ENCODE results near the gene TMEM9.

TMEM9 gene

DNA sequence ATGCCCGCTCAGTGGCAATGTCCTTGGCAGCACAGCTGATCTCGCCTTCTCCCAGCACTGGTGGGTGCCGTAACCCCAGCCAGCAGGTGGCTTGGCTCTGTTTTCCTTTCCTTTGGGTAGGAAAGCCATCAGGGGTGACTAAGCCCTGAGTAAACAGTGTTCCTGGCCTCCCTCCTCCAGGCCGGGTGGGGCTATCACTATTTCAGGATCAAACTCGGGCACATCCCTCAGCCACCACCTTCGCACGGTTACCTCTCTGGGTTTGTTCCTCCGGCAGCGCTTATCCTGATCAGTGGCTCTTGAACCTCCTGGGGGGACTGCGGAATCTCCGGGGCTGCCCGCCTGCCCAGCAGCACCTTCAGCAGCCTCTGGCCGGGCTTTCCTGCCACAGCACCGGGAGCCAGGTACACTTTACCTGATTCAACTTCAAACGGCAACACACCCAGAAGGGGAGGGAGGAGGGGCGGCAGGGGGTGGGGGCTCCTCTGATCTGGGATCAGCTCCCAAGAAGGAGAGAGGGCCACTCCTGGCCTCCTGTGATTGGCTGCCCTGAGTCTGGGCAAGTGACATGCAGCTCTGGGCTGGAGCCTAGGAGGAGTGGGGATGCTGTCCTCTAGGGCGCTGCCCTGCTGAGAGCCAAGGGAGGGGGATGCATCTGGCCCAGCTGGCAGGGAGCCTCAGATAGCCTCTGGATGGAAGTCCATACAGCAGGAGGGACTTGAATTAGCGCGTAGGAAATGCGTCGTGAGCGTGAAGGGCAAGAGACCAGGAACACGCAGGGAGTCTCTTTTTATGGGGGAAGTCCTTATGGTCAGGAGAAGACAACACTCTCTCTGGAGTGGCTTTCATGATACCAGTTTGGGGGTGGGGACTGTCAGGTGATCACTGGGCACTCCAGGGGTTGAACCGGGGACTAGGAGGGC, 27.2 kb downstream of the TMEM9 start, which contains the start of gene ASCL5:
Gene ASCL5 (minus strand): TSS at position 353 of the 923 bp plus-strand sequence. CDS start 11,812 bp downstream, outside the sequence.
- no peak for DNase-seq (ENCODE audit: low spot score)
- TF ChIP-seq, protein P1, sequence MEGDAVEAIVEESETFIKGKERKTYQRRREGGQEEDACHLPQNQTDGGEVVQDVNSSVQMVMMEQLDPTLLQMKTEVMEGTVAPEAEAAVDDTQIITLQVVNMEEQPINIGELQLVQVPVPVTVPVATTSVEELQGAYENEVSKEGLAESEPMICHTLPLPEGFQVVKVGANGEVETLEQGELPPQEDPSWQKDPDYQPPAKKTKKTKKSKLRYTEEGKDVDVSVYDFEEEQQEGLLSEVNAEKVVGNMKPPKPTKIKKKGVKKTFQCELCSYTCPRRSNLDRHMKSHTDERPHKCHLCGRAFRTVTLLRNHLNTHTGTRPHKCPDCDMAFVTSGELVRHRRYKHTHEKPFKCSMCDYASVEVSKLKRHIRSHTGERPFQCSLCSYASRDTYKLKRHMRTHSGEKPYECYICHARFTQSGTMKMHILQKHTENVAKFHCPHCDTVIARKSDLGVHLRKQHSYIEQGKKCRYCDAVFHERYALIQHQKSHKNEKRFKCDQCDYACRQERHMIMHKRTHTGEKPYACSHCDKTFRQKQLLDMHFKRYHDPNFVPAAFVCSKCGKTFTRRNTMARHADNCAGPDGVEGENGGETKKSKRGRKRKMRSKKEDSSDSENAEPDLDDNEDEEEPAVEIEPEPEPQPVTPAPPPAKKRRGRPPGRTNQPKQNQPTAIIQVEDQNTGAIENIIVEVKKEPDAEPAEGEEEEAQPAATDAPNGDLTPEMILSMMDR (IDR thresholded peaks at IDR 0.05; ENCODE audit: borderline replicate concordance, control extremely low read depth, extremely low read depth, insufficient read depth, missing control alignments) = no peak
- in situ Hi-C loops (cut with MboI; ENCODE audit: low sequenced_read_pairs, unreplicated experiment) = no loop called here

DNA sequence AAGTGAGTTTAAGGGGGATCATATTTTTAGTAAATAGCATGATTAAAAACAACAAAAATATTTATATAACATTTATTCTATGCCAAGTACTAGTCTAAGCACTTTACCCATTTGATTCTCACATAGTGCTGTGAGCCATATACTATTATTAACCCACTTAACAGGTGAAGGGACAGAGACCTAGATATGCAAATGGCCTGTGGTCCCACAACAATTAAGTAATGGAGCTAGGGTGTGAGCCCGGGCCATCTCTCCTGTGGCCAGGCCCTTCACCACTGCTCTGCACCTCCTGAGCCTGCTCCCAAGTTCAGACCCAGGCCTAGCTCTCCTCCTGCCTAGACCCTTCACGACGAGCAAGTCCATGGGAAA, 27.8 kb downstream of the TMEM9 start:
- TF ChIP-seq, protein P1 (IDR thresholded peaks at IDR 0.05; ENCODE audit: borderline replicate concordance, control extremely low read depth, extremely low read depth, insufficient read depth, missing control alignments) = no peak
- DNase-seq (ENCODE audit: low spot score) = no peak
- in situ Hi-C loops (cut with MboI; ENCODE audit: low sequenced_read_pairs, unreplicated experiment) = no loop called here

GRCh38 chr1:201125800-201126199, 28.5 kb downstream of the TMEM9 start:
- in situ Hi-C loops (cut with MboI; ENCODE audit: low sequenced_read_pairs, unreplicated experiment) = no loop called here
- DNase-seq (ENCODE audit: low spot score) = no peak
- TF ChIP-seq, protein P1 (IDR thresholded peaks at IDR 0.05; ENCODE audit: borderline replicate concordance, control extremely low read depth, extremely low read depth, insufficient read depth, missing control alignments) = no peak

- TF ChIP-seq, protein P1 (IDR thresholded peaks at IDR 0.05; ENCODE audit: borderline replicate concordance, control extremely low read depth, extremely low read depth, insufficient read depth, missing control alignments) = no peak
Measured at GRCh38 chr1:201125019-201125418, 29.3 kb downstream of the TMEM9 start.

GRCh38 chr1:201123866-201124265, 30.4 kb downstream of the TMEM9 start:
- TF ChIP-seq, protein P1 (IDR thresholded peaks at IDR 0.05; ENCODE audit: borderline replicate concordance, control extremely low read depth, extremely low read depth, insufficient read depth, missing control alignments) = no peak
- DNase-seq (ENCODE audit: low spot score) = no peak
- in situ Hi-C loops (cut with MboI; ENCODE audit: low sequenced_read_pairs, unreplicated experiment) = no loop called here

More at GRCh38 chr1:201125019-201125418, 29.3 kb downstream of the TMEM9 start:
- in situ Hi-C loops (cut with MboI; ENCODE audit: low sequenced_read_pairs, unreplicated experiment) = no loop called here
- no peak for DNase-seq (ENCODE audit: low spot score)

DNA sequence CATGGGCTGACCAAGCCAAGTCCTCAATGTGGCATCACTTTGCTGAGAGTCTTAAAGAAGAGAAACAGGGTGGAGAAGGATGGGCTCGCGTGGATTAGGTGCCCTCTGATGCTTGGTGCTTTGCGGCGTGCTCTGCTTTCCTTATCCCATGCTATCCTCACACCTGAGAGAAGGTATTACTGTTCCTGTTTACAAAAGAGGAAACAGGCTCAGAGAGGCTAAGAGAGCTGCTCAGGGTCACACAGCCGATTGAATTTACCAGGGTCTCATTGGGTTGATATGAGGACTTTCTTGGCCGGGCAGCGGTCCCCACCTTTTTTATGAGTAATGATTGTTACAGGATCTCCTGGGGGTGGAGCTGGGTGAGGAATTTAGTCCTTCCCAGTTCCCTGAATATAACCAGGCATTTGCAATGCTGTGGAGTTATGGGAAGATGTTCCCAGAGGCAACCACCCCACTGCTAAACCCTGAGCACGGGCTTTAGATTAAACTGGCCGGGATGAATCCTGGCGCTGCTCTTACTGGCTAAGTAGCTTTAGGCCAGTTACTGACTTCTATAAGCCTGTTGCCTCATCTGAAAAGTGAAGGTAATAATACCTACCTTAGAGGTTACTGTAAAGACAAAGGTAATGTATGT, 31.8 kb downstream of the TMEM9 start:
- no peak for DNase-seq (ENCODE audit: low spot score)
- TF ChIP-seq, protein P1 (IDR thresholded peaks at IDR 0.05; ENCODE audit: borderline replicate concordance, control extremely low read depth, extremely low read depth, insufficient read depth, missing control alignments) = no peak
- in situ Hi-C loops (cut with MboI; ENCODE audit: low sequenced_read_pairs, unreplicated experiment) = no loop called here
